DMS79 treated with DMSO at 0.1 percent for 48 hours (cell line): ENCODE measurements around the gene ADIRF.
"Not testable (repeated sequence)": the region's sequence is repeated elsewhere in the genome, so short reads cannot be mapped to it uniquely, and the experiment has no call there.

Experiments used
- DNase-seq: peaks from one replicate; lab custom pipeline; 2025; lab: John Stamatoyannopoulos, UW

Gene ADIRF

GRCh38 chr10:86968271-86968993, at the start of gene ADIRF:
Gene ADIRF, plus strand, starts transcription at chr10:86968482. Its CDS starts 63 bp downstream, at chr10:86968545.
- peak; percentile 32 for DNase-seq

GRCh38 chr10:86922553-86922961, 45.7 kb upstream of the ADIRF start:
- no peak for DNase-seq

GRCh38 chr10:86929468-86930380, 38.6 kb upstream of the ADIRF start:
- no peak for DNase-seq

GRCh38 chr10:86931872-86932271, 36.4 kb upstream of the ADIRF start:
- DNase-seq = no peak

GRCh38 chr10:86932674-86933073, 35.6 kb upstream of the ADIRF start:
- DNase-seq = no peak

GRCh38 chr10:86934162-86934711, 34.0 kb upstream of the ADIRF start:
- not testable (repeated sequence) for DNase-seq

- DNase-seq = no peak
Observed at GRCh38 chr10:86936661-86937501, 31.4 kb upstream of the ADIRF start.

GRCh38 chr10:86937502-86938154, 30.7 kb upstream of the ADIRF start:
- no peak for DNase-seq

GRCh38 chr10:86938260-86938659, 30.0 kb upstream of the ADIRF start:
- no peak for DNase-seq

- DNase-seq = not testable (repeated sequence)
Observed at GRCh38 chr10:86940076-86940475, 28.2 kb upstream of the ADIRF start.

GRCh38 chr10:86940677-86941076, 27.6 kb upstream of the ADIRF start:
- no peak for DNase-seq

GRCh38 chr10:86941426-86941825, 26.9 kb upstream of the ADIRF start:
- DNase-seq = no peak

GRCh38 chr10:86941991-86942421, 26.3 kb upstream of the ADIRF start:
- DNase-seq = no peak

- no peak for DNase-seq
Observed at GRCh38 chr10:86942441-86943315, 25.6 kb upstream of the ADIRF start.

- no peak for DNase-seq
Observed at GRCh38 chr10:86943316-86944030, 24.8 kb upstream of the ADIRF start.

GRCh38 chr10:86944031-86944419, 24.3 kb upstream of the ADIRF start:
- no peak for DNase-seq

GRCh38 chr10:86944471-86944870, 23.8 kb upstream of the ADIRF start:
- no peak for DNase-seq

- no peak for DNase-seq
Observed at GRCh38 chr10:86944907-86945306, 23.4 kb upstream of the ADIRF start.

GRCh38 chr10:86945361-86946212, 22.7 kb upstream of the ADIRF start:
- no peak for DNase-seq
